HL-60/S4 treated with phorbol 12-myristate 13-acetate at 8.2 ng/mL for 4 days and 3 days (cell line): Measurements from ENCODE around the gene TSPAN15.

Experiments
- in situ Hi-C: fragments of 300-500 bp; cut with MboI; formaldehyde crosslinking; loops from 2 replicates; pipeline ENCODE4 v1.15.0; 2022; ENCODE audit warnings: low sequenced_read_pairs

The TSPAN15 gene

GRCh38 chr10:69451209-69451783 is at the start of gene TSPAN15:
TSPAN15 (plus strand) TSS chr10:69451465; CDS start chr10:69451595, 130 bp downstream.
- in situ Hi-C loops, result no loop called here

- in situ Hi-C loops, result loop anchor here (25.0 kb wide), 1 partner anchor 235 kb away; the partner anchor contains the start of gene FAM241B
Measured at GRCh38 chr10:69402386-69402785, 48.9 kb upstream of the TSPAN15 start.

- in situ Hi-C loops, result loop anchor here (25.0 kb wide), 1 partner anchor 234 kb away; the partner anchor contains the start of gene FAM241B
Measured at GRCh38 chr10:69403066-69403465, 48.2 kb upstream of the TSPAN15 start.

- in situ Hi-C loops, result loop anchor here (25.0 kb wide), 1 partner anchor 234 kb away; the partner anchor contains the start of gene FAM241B
Measured at GRCh38 chr10:69403519-69403918, 47.7 kb upstream of the TSPAN15 start.

GRCh38 chr10:69404786-69405185 is 46.5 kb upstream of the TSPAN15 start:
- in situ Hi-C loops, result loop anchor here (25.0 kb wide), 1 partner anchor 233 kb away; the partner anchor contains the start of gene FAM241B

GRCh38 chr10:69405221-69405620 is 46.0 kb upstream of the TSPAN15 start:
- in situ Hi-C loops, result loop anchor here (25.0 kb wide), 1 partner anchor 232 kb away; the partner anchor contains the start of gene FAM241B

GRCh38 chr10:69406302-69406811 is 44.9 kb upstream of the TSPAN15 start:
- in situ Hi-C loops, result loop anchor here (25.0 kb wide), 1 partner anchor 231 kb away; the partner anchor contains the start of gene FAM241B

GRCh38 chr10:69406816-69407580 is 44.3 kb upstream of the TSPAN15 start:
- in situ Hi-C loops, result loop anchor here (25.0 kb wide), 1 partner anchor 230 kb away; the partner anchor contains the start of gene FAM241B

- in situ Hi-C loops, result loop anchor here (25.0 kb wide), 1 partner anchor 230 kb away; the partner anchor contains the start of gene FAM241B
Measured at GRCh38 chr10:69407621-69408301, 43.5 kb upstream of the TSPAN15 start.

GRCh38 chr10:69408318-69409175 is 42.7 kb upstream of the TSPAN15 start:
- in situ Hi-C loops, result loop anchor here (25.0 kb wide), 1 partner anchor 229 kb away; the partner anchor contains the start of gene FAM241B

GRCh38 chr10:69409176-69409495 is 42.1 kb upstream of the TSPAN15 start:
- in situ Hi-C loops, result loop anchor here (25.0 kb wide), 1 partner anchor 228 kb away; the partner anchor contains the start of gene FAM241B

GRCh38 chr10:69409968-69410367 is 41.3 kb upstream of the TSPAN15 start:
- in situ Hi-C loops, result loop anchor here (5.0 to 25.0 kb wide), 2 partner anchors 97 to 227 kb away; partner anchors contain the start of gene FAM241B

- in situ Hi-C loops, result loop anchor here (5.0 to 25.0 kb wide), 2 partner anchors 97 to 227 kb away; partner anchors contain the start of gene FAM241B
Measured at GRCh38 chr10:69410487-69410886, 40.8 kb upstream of the TSPAN15 start.

- in situ Hi-C loops, result loop anchor here (5.0 to 25.0 kb wide), 2 partner anchors 96 to 226 kb away; partner anchors contain the start of gene FAM241B
Measured at GRCh38 chr10:69411476-69411875, 39.8 kb upstream of the TSPAN15 start.

- in situ Hi-C loops, result loop anchor here (5.0 to 25.0 kb wide), 2 partner anchors 95 to 225 kb away; partner anchors contain the start of gene FAM241B
Measured at GRCh38 chr10:69412232-69412790, 39.0 kb upstream of the TSPAN15 start.

- in situ Hi-C loops, result loop anchor here (5.0 to 25.0 kb wide), 2 partner anchors 94 to 224 kb away; partner anchors contain the start of gene FAM241B
Measured at GRCh38 chr10:69413221-69413865, 37.9 kb upstream of the TSPAN15 start.

- in situ Hi-C loops, result loop anchor here (5.0 to 25.0 kb wide), 2 partner anchors 93 to 223 kb away; partner anchors contain the start of gene FAM241B
Measured at GRCh38 chr10:69414036-69415018, 36.9 kb upstream of the TSPAN15 start.
